GM12878 (cell line): ENCODE results near the gene RAPGEF1. TPM values are rescaled to one million over a fixed set of nuclear protein-coding genes. Genes with fewer than 3 reads are reported as not detected.
A peak's percentile ranks its signal among the peaks of the same experiment; 100 is the strongest.

Experiments used
- ATAC-seq: fragments of 200-7000 bp; cut with Tn5 transposase; 3 replicates; pipeline ENCODE4 v1.9.1; 2020; ENCODE audit warnings: mild to moderate bottlenecking, moderate library complexity
- BruUV-seq: library from RNA; stranded (reverse); fragments of 400-500 nt; replicated peaks from 2 replicates; lab custom pipeline; 2021; lab: Mats Ljungman, UMichigan
- CTCF ChIA-PET: fragments of 300-600 bp; sonication (Branson Sonifier 250); formaldehyde crosslinking; extraction: SDS; loops from one replicate; lab custom pipeline; 2021; ENCODE audit warnings: inconsistent platforms; lab: Yijun Ruan, JAX
- POLR2A ChIA-PET: fragments of 350-600 bp; formaldehyde crosslinking; extraction: SDS; loops from one replicate; lab custom pipeline; 2021; ENCODE audit warnings: inconsistent platforms; lab: Charles Lee
- RAD21 ChIA-PET: fragments of 300-600 bp; sonication (Branson Sonifier 250); formaldehyde crosslinking; loops from one replicate; lab custom pipeline; 2023; ENCODE audit warnings: antibody characterized with exemption; ENCODE audit not compliant: unreplicated experiment; lab: Charles Lee
- SMC1A ChIA-PET: fragments of 300-600 bp; sonication (Branson Sonifier 250); formaldehyde crosslinking; loops from one replicate; lab custom pipeline; 2023; ENCODE audit not compliant: unreplicated experiment, uncharacterized antibody; lab: Charles Lee
- DNase-seq: peaks from one replicate; pipeline ENCODE4 v3.0.0-alpha.2; 2011; ENCODE audit warnings: low read depth, low spot score
- FAIRE-seq: peaks from 3 replicates; lab custom pipeline; 2011; peaks lifted over from hg19 to GRCh38; lab: Jason Lieb, UNC
- H2AFZ ChIP-seq: 2 replicates; pipeline ENCODE4 v1.6.0; 2011; ENCODE audit warnings: low read depth, low read length, control low read depth; ENCODE audit not compliant: control insufficient read depth
- H3K27ac ChIP-seq: 2 replicates; pipeline ENCODE4 v1.5.1; 2011; ENCODE audit warnings: control low read depth; ENCODE audit not compliant: control insufficient read depth, insufficient read depth
- H3K27me3 ChIP-seq, 2 experiments: replicated peaks in 1 of 2; 2 replicates each; pipeline versions ENCODE4 v1.6.0 to v1.6.1; 2011; ENCODE audit warnings: low read length in 1 of 2; ENCODE audit not compliant: control insufficient read depth in 2 of 2, insufficient read depth in 2 of 2
- H3K36me3 ChIP-seq, 2 experiments: 2 replicates each; pipeline ENCODE4 v1.5.1; 2011; ENCODE audit warnings: low read length in 1 of 2; ENCODE audit not compliant: control insufficient read depth in 2 of 2, insufficient read depth in 2 of 2
- H3K4me1 ChIP-seq: 2 replicates; pipeline ENCODE4 v1.6.1; 2011; ENCODE audit warnings: mild to moderate bottlenecking, low read length, moderate library complexity, mixed read lengths; ENCODE audit not compliant: control insufficient read depth, insufficient read depth
- H3K4me2 ChIP-seq: 2 replicates; pipeline ENCODE4 v1.6.0; 2011; ENCODE audit warnings: control low read depth; ENCODE audit not compliant: control insufficient read depth, insufficient read depth
- H3K4me3 ChIP-seq: fragments of 200-600 bp; sonication (generic); 2 replicates; pipeline ENCODE4 v1.5.1; 2016
- H3K79me2 ChIP-seq: 2 replicates; pipeline ENCODE4 v1.6.0; 2011; ENCODE audit warnings: low read length; ENCODE audit not compliant: control insufficient read depth, insufficient read depth
- H3K9ac ChIP-seq: 2 replicates; pipeline ENCODE4 v1.8.0; 2011; ENCODE audit warnings: low read length, control low read depth, mixed read lengths; ENCODE audit not compliant: control insufficient read depth, insufficient read depth
- H3K9me3 ChIP-seq: replicated peaks from 3 replicates; pipeline ENCODE4 v1.5.1; 2011; ENCODE audit warnings: mild to moderate bottlenecking, low read length; ENCODE audit not compliant: control insufficient read depth, insufficient read depth
- H4K20me1 ChIP-seq: 2 replicates; pipeline ENCODE4 v1.6.0; 2011; ENCODE audit not compliant: control insufficient read depth, insufficient read depth
- BHLHE40 ChIP-seq, 2 experiments: fragments of 450-650 bp in 1 of 2; IDR thresholded peaks; 2 replicates each; pipeline ENCODE4 v1.6.1; 2011 to 2017; ENCODE audit warnings: low read depth in 2 of 2, borderline replicate concordance in 1 of 2, improper control_type of control experiment in 1 of 2, low read length in 1 of 2, mild to moderate bottlenecking in 1 of 2
- DPF2 ChIP-seq: fragments of 450-650 bp; IDR thresholded peaks from 2 replicates; pipeline ENCODE4 v1.6.1; 2017; ENCODE audit warnings: mild to moderate bottlenecking
- FOXM1 ChIP-seq: IDR thresholded peaks from 2 replicates; pipeline ENCODE4 v1.6.1; 2012; ENCODE audit warnings: low read depth, mild to moderate bottlenecking, inconsistent platforms, low read length, moderate library complexity
- GATAD2B ChIP-seq: fragments of 450-650 bp; conservative IDR thresholded peaks from 2 replicates; pipeline ENCODE4 v1.6.1; 2017; ENCODE audit warnings: low read depth, mild to moderate bottlenecking, moderate library complexity
- IKZF2 ChIP-seq, 2 experiments: fragments of 450-650 bp; IDR thresholded peaks; 2 replicates each; pipeline ENCODE4 v1.6.1; 2017; ENCODE audit warnings: mild to moderate bottlenecking in 2 of 2, moderate library complexity in 2 of 2
- JUNB ChIP-seq: IDR thresholded peaks from 2 replicates; pipeline ENCODE4 v1.6.1; 2016; ENCODE audit warnings: antibody characterized with exemption, mild to moderate bottlenecking
- NFXL1 ChIP-seq: fragments of 450-650 bp; IDR thresholded peaks from 2 replicates; pipeline ENCODE4 v1.6.1; 2017; ENCODE audit warnings: antibody characterized with exemption, mild to moderate bottlenecking, borderline replicate concordance
- NFYA ChIP-seq: IDR thresholded peaks from 2 replicates; pipeline ENCODE4 v1.6.1; 2011; ENCODE audit warnings: low read depth, mild to moderate bottlenecking, low read length, improper control_type of control experiment, borderline replicate concordance
- NKRF ChIP-seq: fragments of 450-650 bp; conservative IDR thresholded peaks from 2 replicates; pipeline ENCODE4 v1.6.1; 2017; ENCODE audit warnings: mild to moderate bottlenecking, moderate library complexity
- NR2F1 ChIP-seq: fragments of 450-650 bp; conservative IDR thresholded peaks from 2 replicates; pipeline ENCODE4 v1.6.1; 2017; ENCODE audit warnings: mild to moderate bottlenecking
- PBX3 ChIP-seq: IDR thresholded peaks from 2 replicates; pipeline ENCODE4 v1.6.1; 2011; ENCODE audit warnings: mild to moderate bottlenecking, low read depth, low read length, moderate library complexity; ENCODE audit not compliant: insufficient replicate concordance
- PKNOX1 ChIP-seq: fragments of 450-650 bp; IDR thresholded peaks from 2 replicates; pipeline ENCODE4 v1.6.1; 2016; ENCODE audit warnings: mild to moderate bottlenecking
- POLR2A ChIP-seq: IDR thresholded peaks from 2 replicates; pipeline ENCODE4 v1.6.1; 2011; ENCODE audit warnings: low read depth, mild to moderate bottlenecking, low read length
- POLR2AphosphoS5 ChIP-seq: IDR thresholded peaks from 2 replicates; pipeline ENCODE4 v1.6.1; 2011; ENCODE audit warnings: mild to moderate bottlenecking, low read length, inconsistent platforms
- POU2F2 ChIP-seq: IDR thresholded peaks from 3 replicates; pipeline ENCODE4 v1.6.1; 2011; ENCODE audit warnings: low read depth, mild to moderate bottlenecking, low read length, borderline replicate concordance
- RAD51 ChIP-seq: fragments of 450-650 bp; IDR thresholded peaks from 2 replicates; pipeline ENCODE4 v1.6.1; 2016; ENCODE audit warnings: moderate library complexity, mild to moderate bottlenecking, inconsistent platforms
- STAT3 ChIP-seq: IDR thresholded peaks from 2 replicates; pipeline ENCODE4 v1.6.1; 2011; ENCODE audit warnings: low read depth, low read length, improper control_type of control experiment
- TCF12 ChIP-seq: IDR thresholded peaks from 2 replicates; pipeline ENCODE4 v1.6.1; 2011; ENCODE audit warnings: low read depth, mild to moderate bottlenecking, low read length
- ZNF207 ChIP-seq: fragments of 450-650 bp; IDR thresholded peaks from 2 replicates; pipeline ENCODE4 v1.6.1; 2014; ENCODE audit warnings: antibody characterized with exemption, mild to moderate bottlenecking, borderline replicate concordance
- WGBS: methylation state at CpG from one replicate; pipeline ENCODE4 v1.1.6; 2016; ENCODE audit warnings: low lambda C conversion rate; ENCODE audit not compliant: insufficient replicate concordance, insufficient coverage; ENCODE audit errors: missing lambda C conversion rate; 5-methylcytosine and 5-hydroxymethylcytosine counted together
- in situ Hi-C: fragments of 300-500 bp; cut with MboI; formaldehyde crosslinking; loops from 9 replicates; pipeline ENCODE4 v1.14.3; 2018; ENCODE audit warnings: mixed read lengths
- intact Hi-C: fragments of 100-400 bp; cut with micrococcal nuclease; formaldehyde crosslinking; loops from one replicate; pipeline ENCODE4 v1.14.2; 2022; ENCODE audit not compliant: unreplicated experiment
- polyA plus RNA-seq, 11 experiments: library from polyadenylated mRNA; depleted of rRNA in 4 of 11; unstranded in 6 of 11; stranded (reverse) in 5 of 11; fragments of >200 nt; fragmentation: Nextera tagmentation in 4 of 11; fragmentation: Illumina TruSeq in 1 of 11; extraction: Ambion mirVana in 4 of 11; extraction: Trizol in 1 of 11; gene quantifications; 1 replicate in 1 of 11; 2 replicates in 10 of 11; pipeline versions ENCODE4 v1.2.1 to v1.2.3, GENCODE V29; 2011 to 2016; ENCODE audit warnings: inconsistent platforms in 2 of 11, missing spikeins in 2 of 11, low read depth in 1 of 11
- total RNA-seq, 4 experiments: library from RNA; depleted of rRNA in 3 of 4; stranded (reverse); fragments of >200 nt in 3 of 4; fragmentation: Illumina TruSeq in 1 of 4; extraction: Trizol in 1 of 4; gene quantifications; 2 replicates each; pipeline versions ENCODE4 v1.2.1 to v1.2.3, GENCODE V29; 2013 to 2021

The RAPGEF1 gene
- total and polyA plus RNA-seq, 10 of the 15 experiments (the other 5 are each of a cell fraction or from before 2014, with no cell fraction given) = 0.42 to 113 (median 45.9) TPM

GRCh38 chr9:131727795-131728545, 11.9 kb downstream of the RAPGEF1 start:
- ChIA-PET CTCF (interaction anchor here (1.0 to 17.1 kb wide), 12 partner anchors 9 to 457 kb away, joined by 3 to 197 read pairs (median 10); partner anchors contain the start of gene RAPGEF1), RAD21 (interaction anchor here (1.0 to 17.7 kb wide), 19 partner anchors 9 to 136 kb away, joined by 3 to 408 read pairs (median 4); no protein-coding TSS in a partner anchor), SMC1A (interaction anchor here (0.7 to 21.2 kb wide), 20 partner anchors 9 to 137 kb away, joined by 3 to 535 read pairs (median 6); no protein-coding TSS in a partner anchor), POLR2A (interaction anchor here (0.6 to 17.4 kb wide), 11 partner anchors 9 to 106 kb away, joined by 3 to 291 read pairs (median 5); partner anchors contain the start of gene RAPGEF1)
- no peak overlapping the region for H2AFZ ChIP-seq
- H3K27me3 ChIP-seq = no peaks in the 10 kb centered on the region
- BruUV-seq = TSS peak; percentile 7
- H3K79me2 ChIP-seq = peaks cover 90% of the 10 kb centered on the region
- peak overlapping the region; percentile 97 for H3K4me2 ChIP-seq
- in situ Hi-C loops = loop anchor here (10.0 kb wide), 1 partner anchor 463 kb away; no protein-coding TSS in a partner anchor
- ATAC-seq (peak; percentile 44), DNase-seq (peak; percentile 81), FAIRE-seq (peak; percentile 49)
- no peaks in the 10 kb centered on the region for H3K9me3 ChIP-seq
- H3K4me1 ChIP-seq = peaks cover 75% of the 10 kb centered on the region
- WGBS = under 1% methylated on average over 5 of the region's 5 CpGs
- 0 out of 4 replicates have a peak, but pooled peaks cover 0 to 2% of the 10 kb centered on the region in 2 experiments for H3K36me3 ChIP-seq
- H4K20me1 ChIP-seq = no peaks in the 10 kb centered on the region
- peak overlapping the region; percentile 63 for H3K4me3 ChIP-seq
- intact Hi-C loops = loop anchor here (1.0 to 2.0 kb wide), 3 partner anchors 18 to 59 kb away; no protein-coding TSS in a partner anchor
- peak overlapping the region; percentile 77 for H3K9ac ChIP-seq
- H3K27ac ChIP-seq = peak overlapping the region; percentile 99
- peak; percentile 74; the same call in 1 of the 2 replicates for TF ChIP-seq STAT3
- TF ChIP-seq NR2F1 = peak; percentile 70
- TF ChIP-seq PBX3 = no peak
- 0 out of 2 replicates have a peak, but pooled peaks have one; percentile 25 for TF ChIP-seq TCF12
- peak; percentile 11 to 51 for TF ChIP-seq BHLHE40 (IDR thresholded peaks at IDR 0.05; ENCODE audit: borderline replicate concordance in 1 of 2, low read depth in 2 of 2, low read length in 1 of 2)
- no peak for TF ChIP-seq ZNF207
- 0 out of 2 replicates have a peak, but pooled peaks have one; percentile 37 for TF ChIP-seq POLR2A
- TF ChIP-seq POLR2AphosphoS5 = 0 out of 2 replicates have a peak, but pooled peaks have one; percentile 4
- peak; percentile 7 for TF ChIP-seq JUNB
- peak; percentile 57 for TF ChIP-seq DPF2
- no peak for TF ChIP-seq NFYA
- TF ChIP-seq NFXL1 = no peak
- no peak for TF ChIP-seq NKRF
- no peak for TF ChIP-seq RAD51
- 0 out of 2 replicates have a peak, but pooled peaks have one; percentile 3 for TF ChIP-seq PKNOX1
- TF ChIP-seq FOXM1 = no peak
- TF ChIP-seq GATAD2B = peak; percentile 81
- TF ChIP-seq POU2F2 = peak; percentile 92; the same call in 2 of the 3 replicates
- peak; percentile 86 to 89 for TF ChIP-seq IKZF2 (IDR thresholded peaks at IDR 0.05)
